ENCODE measurements around the gene CLEC1A.
A peak's percentile ranks its signal among the peaks of the same experiment; 100 is the strongest.

Gene CLEC1A, protein sequence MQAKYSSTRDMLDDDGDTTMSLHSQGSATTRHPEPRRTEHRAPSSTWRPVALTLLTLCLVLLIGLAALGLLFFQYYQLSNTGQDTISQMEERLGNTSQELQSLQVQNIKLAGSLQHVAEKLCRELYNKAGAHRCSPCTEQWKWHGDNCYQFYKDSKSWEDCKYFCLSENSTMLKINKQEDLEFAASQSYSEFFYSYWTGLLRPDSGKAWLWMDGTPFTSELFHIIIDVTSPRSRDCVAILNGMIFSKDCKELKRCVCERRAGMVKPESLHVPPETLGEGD

DNA sequence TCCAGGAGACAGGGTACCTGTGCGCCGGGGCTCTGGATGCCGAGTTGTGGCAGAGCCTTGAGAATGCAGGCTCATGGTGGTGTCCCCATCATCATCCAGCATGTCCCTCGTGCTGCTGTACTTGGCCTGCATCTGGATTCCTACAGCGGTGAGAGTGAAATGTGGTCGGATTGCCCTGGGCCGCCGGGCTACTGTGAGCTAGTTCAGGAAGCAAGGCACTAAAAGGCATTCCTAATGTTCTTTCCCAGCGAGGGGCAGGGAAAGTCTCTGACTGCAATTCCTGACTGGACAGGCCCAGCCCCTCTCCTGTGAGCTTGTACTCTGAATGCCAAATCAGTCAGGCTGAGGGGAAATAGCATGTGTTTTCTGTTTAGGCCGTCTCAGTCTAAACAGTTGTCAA lies at the start of gene CLEC1A:
Gene CLEC1A, minus strand, starts transcription at position 195 of the 400 bp plus-strand sequence. Its CDS starts 63 bp downstream, at position 132.
- no peaks in the 10 kb centered on the region for H3K9me3 ChIP-seq
- no peaks in the 10 kb centered on the region for H3K27me3 ChIP-seq
- H3K4me1 ChIP-seq (ENCODE audit: control insufficient read depth in 1 of 2, insufficient read depth in 1 of 2, low read depth in 1 of 2, low read length in 1 of 2): peaks cover 25 to 34% of the 10 kb centered on the region in 2 experiments
- TF ChIP-seq, protein P1, sequence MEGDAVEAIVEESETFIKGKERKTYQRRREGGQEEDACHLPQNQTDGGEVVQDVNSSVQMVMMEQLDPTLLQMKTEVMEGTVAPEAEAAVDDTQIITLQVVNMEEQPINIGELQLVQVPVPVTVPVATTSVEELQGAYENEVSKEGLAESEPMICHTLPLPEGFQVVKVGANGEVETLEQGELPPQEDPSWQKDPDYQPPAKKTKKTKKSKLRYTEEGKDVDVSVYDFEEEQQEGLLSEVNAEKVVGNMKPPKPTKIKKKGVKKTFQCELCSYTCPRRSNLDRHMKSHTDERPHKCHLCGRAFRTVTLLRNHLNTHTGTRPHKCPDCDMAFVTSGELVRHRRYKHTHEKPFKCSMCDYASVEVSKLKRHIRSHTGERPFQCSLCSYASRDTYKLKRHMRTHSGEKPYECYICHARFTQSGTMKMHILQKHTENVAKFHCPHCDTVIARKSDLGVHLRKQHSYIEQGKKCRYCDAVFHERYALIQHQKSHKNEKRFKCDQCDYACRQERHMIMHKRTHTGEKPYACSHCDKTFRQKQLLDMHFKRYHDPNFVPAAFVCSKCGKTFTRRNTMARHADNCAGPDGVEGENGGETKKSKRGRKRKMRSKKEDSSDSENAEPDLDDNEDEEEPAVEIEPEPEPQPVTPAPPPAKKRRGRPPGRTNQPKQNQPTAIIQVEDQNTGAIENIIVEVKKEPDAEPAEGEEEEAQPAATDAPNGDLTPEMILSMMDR (IDR thresholded peaks at IDR 0.05): no peak
- no peak within 1 kb of the TSS for H3K4me3 ChIP-seq (ENCODE audit: low read depth in 1 of 2, low read length in 1 of 2)
- H3K27ac ChIP-seq: no peak within 1 kb of the TSS
- no peaks in the 10 kb centered on the region for H3K36me3 ChIP-seq

DNA sequence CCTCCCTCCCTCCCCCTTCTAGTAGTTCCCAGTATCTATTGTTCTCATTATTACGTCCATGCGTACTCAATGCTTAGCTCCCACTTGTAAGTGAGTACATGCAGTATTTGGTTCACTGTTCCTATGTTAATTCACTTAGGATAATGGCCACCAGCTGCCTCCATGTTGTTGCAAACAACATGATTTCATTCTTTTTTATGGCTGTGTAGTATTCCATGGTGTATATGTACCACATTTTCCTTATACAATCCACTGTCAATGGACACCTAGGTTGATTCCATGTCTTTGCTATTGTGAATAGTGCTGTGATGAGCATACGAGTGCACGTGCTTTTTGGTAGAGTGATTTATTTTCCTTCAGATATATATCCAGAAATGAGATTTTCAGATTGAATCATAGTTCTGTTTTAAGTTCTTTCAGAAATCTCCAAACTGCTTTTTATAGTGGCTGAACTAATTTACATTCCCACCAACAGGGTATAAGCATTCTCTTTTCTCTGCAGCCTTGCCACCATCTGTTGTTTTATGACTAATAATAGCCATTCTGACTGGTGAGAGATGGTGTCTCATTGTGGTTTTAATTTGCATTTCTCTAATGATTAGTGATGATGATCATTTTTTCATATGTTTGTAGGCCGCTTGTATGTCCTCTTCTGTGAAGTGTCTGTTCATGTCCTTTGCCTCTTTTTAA lies 49.1 kb upstream of the CLEC1A start:
- Histone ChIP-seq H3K9me3 (no peaks in the 10 kb centered on the region), H3K27me3 (no peaks in the 10 kb centered on the region), H3K4me1 (ENCODE audit: control insufficient read depth in 1 of 2, insufficient read depth in 1 of 2, low read depth in 1 of 2, low read length in 1 of 2) (no peaks in the 10 kb centered on the region), H3K4me3 (ENCODE audit: low read depth in 1 of 2, low read length in 1 of 2) (no peak overlapping the region), H3K36me3 (no peaks in the 10 kb centered on the region), H3K27ac (no peak overlapping the region)
- TF ChIP-seq, protein P1 (IDR thresholded peaks at IDR 0.05): no peak

DNA sequence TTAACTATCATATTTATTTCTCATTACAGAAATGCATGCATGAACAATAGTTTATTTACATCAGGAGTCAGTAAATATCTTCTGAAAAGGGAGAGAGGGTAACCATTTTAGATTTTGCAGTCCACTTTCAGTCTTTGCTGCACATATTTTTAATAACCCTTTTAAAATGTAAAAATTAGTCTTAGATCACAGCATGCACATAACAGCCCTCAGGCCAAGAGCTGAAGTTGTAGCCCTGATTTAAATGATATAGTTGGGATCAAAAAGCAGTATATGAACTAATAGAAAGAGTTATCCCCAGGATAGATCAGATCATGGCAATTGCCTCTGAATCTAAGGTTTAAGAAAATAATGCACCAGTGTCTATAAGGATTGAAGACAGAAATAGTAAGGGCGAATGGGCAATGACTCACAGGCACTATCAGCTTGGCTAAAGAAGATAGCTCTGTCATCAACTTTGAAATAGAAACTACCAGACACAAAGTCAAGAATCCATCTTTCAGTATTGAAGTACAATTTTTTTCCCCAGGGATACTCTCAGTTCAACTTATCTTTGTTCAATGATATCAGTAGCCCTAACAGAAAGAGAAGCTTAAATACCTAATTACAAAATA lies 44.3 kb upstream of the CLEC1A start:
- Histone ChIP-seq H3K27ac (no peak overlapping the region), H3K27me3 (no peaks in the 10 kb centered on the region), H3K4me3 (ENCODE audit: low read depth in 1 of 2, low read length in 1 of 2) (no peak overlapping the region), H3K36me3 (no peaks in the 10 kb centered on the region), H3K4me1 (ENCODE audit: control insufficient read depth in 1 of 2, insufficient read depth in 1 of 2, low read depth in 1 of 2, low read length in 1 of 2) (peaks cover 8 to 9% of the 10 kb centered on the region in 2 experiments), H3K9me3 (no peaks in the 10 kb centered on the region)
- TF ChIP-seq, protein P1 (IDR thresholded peaks at IDR 0.05): no peak

DNA sequence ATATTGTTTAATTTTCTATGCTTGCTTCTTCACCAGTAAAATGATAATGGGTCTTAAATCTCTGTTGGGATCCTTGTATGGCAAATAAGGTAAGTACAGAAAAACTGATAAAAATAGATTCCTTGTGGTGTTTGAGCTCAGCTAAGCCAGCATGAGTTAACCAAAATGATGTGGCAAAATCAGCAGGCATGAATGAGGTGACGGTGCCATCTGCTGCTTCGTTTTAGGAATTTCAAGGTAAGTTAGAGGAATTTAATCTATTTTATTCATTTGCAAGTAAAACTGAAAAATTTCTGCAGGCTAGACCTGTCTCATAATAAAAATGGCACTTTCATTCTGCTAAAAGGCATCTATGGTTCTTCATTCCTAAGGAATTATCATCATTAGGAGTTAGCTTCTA lies 41.2 kb upstream of the CLEC1A start:
- Histone ChIP-seq H3K9me3 (no peaks in the 10 kb centered on the region), H3K4me3 (ENCODE audit: low read depth in 1 of 2, low read length in 1 of 2) (no peak overlapping the region), H3K27me3 (no peaks in the 10 kb centered on the region), H3K4me1 (ENCODE audit: control insufficient read depth in 1 of 2, insufficient read depth in 1 of 2, low read depth in 1 of 2, low read length in 1 of 2) (peaks cover 8 to 9% of the 10 kb centered on the region in 2 experiments), H3K36me3 (no peaks in the 10 kb centered on the region), H3K27ac (peak overlapping the region; percentile 54)
- TF ChIP-seq, protein P1 (IDR thresholded peaks at IDR 0.05): peak; percentile 87

DNA sequence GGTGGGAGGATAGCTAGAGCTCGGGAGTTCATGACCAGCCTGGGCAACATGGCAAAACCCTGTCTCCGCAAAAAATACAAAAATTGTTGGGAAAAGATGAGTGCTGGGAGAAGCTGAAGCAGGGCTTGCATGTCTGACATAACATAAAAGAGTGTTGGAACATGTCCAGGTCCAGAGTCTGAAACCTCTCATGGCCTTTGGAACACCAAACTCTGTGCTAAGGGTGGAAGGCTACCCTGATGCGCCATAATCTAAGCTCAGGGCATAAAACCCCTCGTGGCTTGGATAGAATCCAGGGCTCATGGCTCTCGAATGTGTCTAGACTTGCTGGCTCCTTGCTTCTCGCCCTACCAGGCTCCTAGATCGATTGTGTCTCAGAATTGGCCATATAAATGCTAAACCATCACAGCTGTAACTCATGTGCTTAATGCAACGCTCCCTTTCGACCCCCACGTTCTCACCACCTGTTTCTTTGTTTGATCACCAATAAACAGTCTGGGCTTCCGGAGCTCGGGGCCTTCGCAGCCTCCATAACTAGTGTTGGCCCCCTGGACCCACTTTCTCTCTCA lies 37.9 kb upstream of the CLEC1A start:
- no peak overlapping the region for H3K4me3 ChIP-seq (ENCODE audit: low read depth in 1 of 2, low read length in 1 of 2)
- H3K27ac ChIP-seq: peak overlapping the region; percentile 55
- TF ChIP-seq, protein P1 (IDR thresholded peaks at IDR 0.05): no peak
- no peaks in the 10 kb centered on the region for H3K36me3 ChIP-seq
- H3K4me1 ChIP-seq (ENCODE audit: control insufficient read depth in 1 of 2, insufficient read depth in 1 of 2, low read depth in 1 of 2, low read length in 1 of 2): peaks cover 20 to 23% of the 10 kb centered on the region in 2 experiments
- no peaks in the 10 kb centered on the region for H3K27me3 ChIP-seq
- H3K9me3 ChIP-seq: no peaks in the 10 kb centered on the region

Data from neutrophil (primary cell).